ENCODE measurements around the gene CARNS1.

GRCh38 chr11:67376063-67376820 is 39.2 kb upstream of the CARNS1 start:
- TF ChIP-seq ZFP3 (CRISPR knock-in tag; IDR thresholded peaks at IDR 0.05), result no peak
- no peak for TF ChIP-seq ZNF70 (CRISPR knock-in tag; IDR thresholded peaks at IDR 0.05)
- no peak for TF ChIP-seq POU6F1 (CRISPR knock-in tag; IDR thresholded peaks at IDR 0.05; ENCODE audit: borderline replicate concordance, low read depth)
- TF ChIP-seq OSR1 (CRISPR knock-in tag; IDR thresholded peaks at IDR 0.05), result no peak
- no peak for TF ChIP-seq ISL1 (CRISPR knock-in tag; IDR thresholded peaks at IDR 0.05)
- TF ChIP-seq PATZ1 (CRISPR knock-in tag; IDR thresholded peaks at IDR 0.05; ENCODE audit: borderline replicate concordance), result no peak

All from SK-N-SH treated with all-trans-retinoic acid at 6 μM for 48 hours (cell line).